ENCODE data around the gene SYNGR3.

Gene SYNGR3

DNA sequence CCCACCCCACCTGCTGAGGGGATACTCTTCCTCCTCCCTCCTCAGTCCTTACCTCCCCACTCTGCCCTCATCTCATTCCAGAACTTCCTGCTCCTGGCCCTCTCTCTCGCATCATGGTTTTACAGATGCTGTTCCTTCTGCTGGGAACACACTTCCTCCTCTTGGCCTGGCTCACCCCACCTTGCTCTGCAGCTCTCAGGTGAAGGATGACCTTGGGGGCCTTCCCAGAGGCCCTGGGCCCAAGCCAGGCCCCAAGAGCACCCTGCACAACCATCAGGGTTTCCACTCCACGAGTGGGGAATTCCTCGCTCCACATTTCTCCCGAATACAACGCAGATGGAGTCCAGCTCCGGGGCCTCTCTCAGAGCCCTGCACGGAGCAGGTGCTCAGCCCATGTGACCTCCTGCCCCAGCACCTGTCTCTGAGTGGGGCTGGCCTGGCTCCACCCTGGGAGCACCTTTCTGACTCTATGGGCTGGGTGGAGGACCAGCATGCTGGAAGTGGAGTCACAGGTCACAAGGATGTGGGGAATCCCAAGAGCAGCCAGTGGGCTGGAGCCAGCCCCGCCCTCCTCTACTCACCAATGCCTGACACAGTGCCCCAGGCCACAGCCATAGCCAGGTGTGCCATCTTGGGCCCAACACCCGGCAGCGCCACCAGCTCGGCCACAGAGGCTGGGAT, 53.4 kb downstream of the SYNGR3 start:
- DNase-seq = no peak
